Measurements from ENCODE around the gene GASK1A. TPM values are rescaled to one million over a fixed set of nuclear protein-coding genes. Genes with fewer than 3 reads are reported as not detected.

The GASK1A gene
- total RNA-seq, 1 experiment from 2014 or later = 1.4 TPM

- DNase-seq (ENCODE audit: low spot score) = no peak
- no peaks in the 10 kb centered on the region for H3K9me3 ChIP-seq (ENCODE audit: low read depth, low read length, poor library complexity, severe bottlenecking)
- H3K27me3 ChIP-seq (replicated peaks; ENCODE audit: insufficient read depth, low read depth, low read length, poor library complexity) = no peaks in the 10 kb centered on the region
- no peaks in the 10 kb centered on the region for H3K36me3 ChIP-seq (ENCODE audit: insufficient read depth, low read length, poor library complexity, severe bottlenecking)
- BruUV-seq (replicated peaks) = no TSS peak
- CTCF ChIA-PET = no interaction called here
- TF ChIP-seq EZH2 (IDR thresholded peaks at IDR 0.05; ENCODE audit: borderline replicate concordance, low read depth, low read length, poor library complexity, severe bottlenecking) = no peak
- TF ChIP-seq CTCF (conservative IDR thresholded peaks at IDR 0.05; ENCODE audit: low read depth, low read length) = no peak
- H3K4me3 ChIP-seq (ENCODE audit: low read depth, low read length, poor library complexity, severe bottlenecking) = no peak overlapping the region
- H3K4me1 ChIP-seq (ENCODE audit: insufficient read depth, low read length, poor library complexity, severe bottlenecking) = no peaks in the 10 kb centered on the region
- POLR2A ChIA-PET (ENCODE audit: low non-redundant PET) = no interaction called here
- intact Hi-C loops (cut with micrococcal nuclease; ENCODE audit: unreplicated experiment) = no loop called here
- no peak overlapping the region for H3K27ac ChIP-seq (ENCODE audit: low read depth, low read length, poor library complexity, severe bottlenecking)
These were observed 20.5 kb downstream of the GASK1A start for GRCh38 chr3:42999632-43000031.

DNA sequence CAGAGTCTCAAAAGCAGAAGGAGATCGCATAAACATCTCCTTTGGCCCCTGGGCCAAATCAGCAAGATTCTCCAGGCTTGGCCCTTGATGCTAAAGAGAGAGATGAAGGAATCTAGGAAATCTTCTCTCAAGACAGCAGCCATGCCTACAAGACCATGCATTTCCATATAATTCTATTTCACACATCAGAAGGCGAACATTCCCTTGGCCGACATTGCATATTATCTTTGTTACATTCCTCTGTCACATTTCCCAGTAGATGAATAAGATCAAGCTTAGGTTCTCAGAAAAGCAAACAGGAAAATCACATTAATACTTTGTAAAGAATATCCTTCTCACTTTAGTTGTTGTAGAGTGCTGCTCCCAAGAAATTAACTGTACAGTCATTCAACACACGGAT, 21.3 kb downstream of the GASK1A start:
- BruUV-seq (replicated peaks) = no TSS peak
- POLR2A ChIA-PET (ENCODE audit: low non-redundant PET) = no interaction called here
- CTCF ChIA-PET = no interaction called here
- no peak overlapping the region for H3K4me3 ChIP-seq (ENCODE audit: low read depth, low read length, poor library complexity, severe bottlenecking)
- DNase-seq (ENCODE audit: low spot score) = no peak
- TF ChIP-seq CTCF (conservative IDR thresholded peaks at IDR 0.05; ENCODE audit: low read depth, low read length) (no peak), EZH2 (IDR thresholded peaks at IDR 0.05; ENCODE audit: borderline replicate concordance, low read depth, low read length, poor library complexity, severe bottlenecking) (no peak)
- no peaks in the 10 kb centered on the region for H3K9me3 ChIP-seq (ENCODE audit: low read depth, low read length, poor library complexity, severe bottlenecking)
- H3K4me1 ChIP-seq (ENCODE audit: insufficient read depth, low read length, poor library complexity, severe bottlenecking) = no peaks in the 10 kb centered on the region
- H3K27ac ChIP-seq (ENCODE audit: low read depth, low read length, poor library complexity, severe bottlenecking) = no peak overlapping the region
- no peaks in the 10 kb centered on the region for H3K36me3 ChIP-seq (ENCODE audit: insufficient read depth, low read length, poor library complexity, severe bottlenecking)
- intact Hi-C loops (cut with micrococcal nuclease; ENCODE audit: unreplicated experiment) = no loop called here
- no peaks in the 10 kb centered on the region for H3K27me3 ChIP-seq (replicated peaks; ENCODE audit: insufficient read depth, low read depth, low read length, poor library complexity)

GRCh38 chr3:43001094-43001553, 22.0 kb downstream of the GASK1A start:
- POLR2A ChIA-PET (ENCODE audit: low non-redundant PET) = no interaction called here
- no peak for DNase-seq (ENCODE audit: low spot score)
- intact Hi-C loops (cut with micrococcal nuclease; ENCODE audit: unreplicated experiment) = no loop called here
- TF ChIP-seq EZH2 (IDR thresholded peaks at IDR 0.05; ENCODE audit: borderline replicate concordance, low read depth, low read length, poor library complexity, severe bottlenecking) = no peak
- no peak for TF ChIP-seq CTCF (conservative IDR thresholded peaks at IDR 0.05; ENCODE audit: low read depth, low read length)
- Histone ChIP-seq H3K4me3 (ENCODE audit: low read depth, low read length, poor library complexity, severe bottlenecking) (no peak overlapping the region), H3K4me1 (ENCODE audit: insufficient read depth, low read length, poor library complexity, severe bottlenecking) (no peaks in the 10 kb centered on the region), H3K27ac (ENCODE audit: low read depth, low read length, poor library complexity, severe bottlenecking) (no peak overlapping the region), H3K27me3 (replicated peaks; ENCODE audit: insufficient read depth, low read depth, low read length, poor library complexity) (no peaks in the 10 kb centered on the region), H3K36me3 (ENCODE audit: insufficient read depth, low read length, poor library complexity, severe bottlenecking) (no peaks in the 10 kb centered on the region), H3K9me3 (ENCODE audit: low read depth, low read length, poor library complexity, severe bottlenecking) (no peaks in the 10 kb centered on the region)
- CTCF ChIA-PET = no interaction called here
- no TSS peak for BruUV-seq (replicated peaks)

Measured in A673 (cell line).